GM20431 (cell line): Measurements from ENCODE around the gene LIPC.

ENCODE experiments used
- in situ Hi-C: fragments of 300-500 bp; cut with MseI, MboI; formaldehyde crosslinking; loops from one replicate; pipeline ENCODE4 v1.15.0; 2020; ENCODE audit warnings: low sequenced_read_pairs; ENCODE audit not compliant: unreplicated experiment

Gene LIPC

DNA sequence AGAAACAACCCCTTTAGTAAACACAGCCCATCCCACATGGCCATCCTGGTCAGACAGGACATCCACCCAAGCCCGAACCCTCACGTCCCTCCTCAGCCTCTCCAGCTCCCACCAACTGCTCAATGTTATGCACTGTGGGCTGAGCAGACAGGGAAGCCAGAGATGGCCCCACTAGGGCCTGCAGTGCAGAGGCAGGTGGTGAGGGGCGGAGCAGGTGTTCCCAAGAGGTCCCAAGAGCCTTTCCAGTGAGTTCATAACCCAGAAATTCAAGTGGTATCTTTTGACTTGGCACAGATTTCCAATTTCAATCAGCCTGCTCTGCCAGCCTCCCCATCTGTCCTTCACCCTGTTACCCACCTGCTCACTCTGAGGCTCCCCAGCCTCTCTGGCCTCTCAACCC lies 130.3 kb downstream of the LIPC start:
- in situ Hi-C loops = no loop called here

DNA sequence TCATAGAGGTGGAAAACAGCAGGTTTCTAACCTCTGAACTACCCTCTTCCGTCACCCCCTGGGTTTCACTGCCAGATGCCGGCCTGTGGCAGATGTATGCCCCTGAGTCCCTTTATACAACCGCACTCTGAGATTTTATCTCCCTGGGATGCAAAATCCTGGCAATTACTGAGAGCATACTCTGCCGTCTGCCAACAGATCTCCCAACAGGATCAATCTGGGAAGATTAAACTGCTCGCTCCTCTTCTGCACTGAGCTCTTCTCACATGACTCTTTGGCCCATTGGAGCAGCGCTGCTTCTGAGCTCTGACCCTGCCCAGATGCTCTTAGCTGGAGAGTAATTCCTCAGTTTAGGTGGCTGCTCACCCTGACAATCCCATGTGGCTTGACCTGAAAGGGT lies 133.2 kb downstream of the LIPC start:
- in situ Hi-C loops = no loop called here

DNA sequence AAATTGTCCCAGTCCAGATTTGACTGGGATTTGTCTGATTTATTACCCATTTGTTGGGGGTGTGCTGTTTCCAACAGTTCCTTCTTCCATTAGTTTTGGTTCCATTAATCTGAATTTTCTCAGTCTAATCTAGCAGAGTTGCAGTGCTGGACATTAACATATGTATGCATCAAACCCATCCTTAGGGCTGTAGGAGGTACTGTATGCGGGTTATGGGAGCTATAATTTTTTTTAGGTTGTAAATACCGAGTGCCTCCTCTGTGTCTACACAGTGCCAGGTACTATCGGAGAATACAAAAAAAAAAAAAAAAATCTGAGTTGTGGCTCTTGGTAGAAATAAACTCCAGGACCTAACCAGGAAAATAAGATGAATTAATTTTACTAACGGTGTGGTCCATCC lies 133.8 kb downstream of the LIPC start:
- in situ Hi-C loops = no loop called here

DNA sequence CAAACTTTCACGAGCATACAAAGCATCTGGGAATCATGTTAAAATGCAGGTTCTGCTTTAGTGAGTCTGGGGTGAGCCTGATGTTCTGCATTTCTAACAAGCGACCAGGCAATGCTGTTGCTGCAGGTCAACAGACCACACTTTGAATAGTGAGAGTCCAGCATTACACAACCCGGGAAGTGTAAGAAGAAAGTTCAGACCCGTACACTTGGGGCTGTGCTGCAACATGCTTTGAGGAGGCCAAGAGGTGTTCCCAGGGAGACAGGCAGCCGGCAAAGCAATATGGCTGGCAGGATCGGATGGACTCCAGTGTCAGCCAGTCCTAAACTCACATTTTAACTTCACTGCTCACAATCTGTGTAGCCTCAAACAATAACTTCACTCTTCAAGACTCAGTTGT lies 134.2 kb downstream of the LIPC start:
- in situ Hi-C loops = no loop called here

DNA sequence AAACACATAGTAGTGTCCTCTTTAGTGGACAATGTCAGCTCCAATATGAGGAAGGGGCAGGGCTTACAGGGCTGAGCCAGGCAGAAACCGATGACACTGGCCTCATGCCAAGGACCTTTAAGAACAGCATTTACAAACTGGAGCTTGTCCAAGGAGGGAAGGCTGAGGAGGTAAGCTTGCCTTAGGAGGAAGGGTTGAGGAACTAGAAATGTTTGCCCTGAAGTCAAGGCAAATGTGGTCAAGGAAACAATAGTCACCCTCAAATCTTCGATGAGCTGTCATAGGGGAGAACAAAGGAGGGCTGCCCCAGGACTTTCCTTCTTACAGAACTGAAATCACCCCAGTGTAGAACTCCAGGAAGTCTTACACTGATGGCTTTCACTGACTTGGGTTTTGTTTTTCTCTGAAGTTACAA lies 136.4 kb downstream of the LIPC start:
- in situ Hi-C loops = no loop called here

DNA sequence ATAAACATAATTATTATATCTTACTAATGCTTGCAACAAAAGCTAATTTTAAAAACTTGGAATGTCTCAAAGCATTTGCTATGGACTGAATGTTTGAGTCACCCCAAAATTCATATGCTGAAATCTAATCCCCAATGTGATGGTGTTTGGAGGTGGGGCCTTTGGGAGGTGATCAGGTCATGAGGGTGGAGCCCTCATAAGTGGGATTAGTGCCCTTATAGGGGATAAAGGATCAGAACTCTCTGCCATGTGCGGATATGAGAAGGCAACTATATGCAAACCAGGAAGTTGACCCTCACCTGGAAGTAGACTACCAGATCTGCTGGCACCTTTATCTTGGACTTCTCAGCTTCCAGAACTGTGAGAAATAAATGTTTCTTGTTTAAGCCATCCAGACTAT lies 137.7 kb downstream of the LIPC start:
- in situ Hi-C loops = no loop called here

DNA sequence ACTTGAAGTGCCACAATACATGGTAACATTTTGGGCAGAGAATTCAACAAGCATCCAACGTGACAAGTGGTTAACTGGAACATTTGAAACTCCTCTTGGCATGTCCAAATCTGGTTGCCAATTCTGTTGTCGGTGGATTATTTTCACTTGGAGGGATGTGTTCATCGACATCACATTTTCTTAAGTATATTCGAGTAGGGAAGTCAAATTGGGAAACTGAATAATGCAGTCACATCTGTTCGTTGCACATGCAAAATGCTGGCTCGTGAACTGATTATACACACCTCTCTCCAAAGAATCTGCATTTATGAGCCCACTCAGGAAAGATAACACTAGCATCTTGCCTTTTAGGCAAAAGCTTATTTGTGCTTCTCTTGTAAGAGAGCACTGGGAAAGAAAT lies 139.7 kb downstream of the LIPC start:
- in situ Hi-C loops = no loop called here

DNA sequence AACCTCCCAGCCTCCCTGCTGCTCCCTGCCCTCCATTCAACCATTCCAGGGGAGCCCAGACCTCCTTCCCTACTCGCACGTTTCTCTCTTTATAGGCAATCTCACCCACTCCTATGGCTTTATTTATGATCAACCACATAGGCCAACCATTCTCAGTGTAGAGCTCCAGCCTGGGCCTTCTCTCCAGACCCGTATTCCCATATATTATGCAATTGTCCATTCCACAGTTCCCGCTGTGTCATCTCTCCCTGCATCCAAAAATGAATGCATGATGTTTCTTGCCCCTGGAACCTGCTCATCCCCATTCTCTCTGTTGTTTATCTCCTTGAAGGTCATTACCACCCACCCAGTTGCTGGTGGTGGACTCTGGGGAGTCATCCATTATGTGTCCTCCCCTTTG lies 140.7 kb downstream of the LIPC start:
- in situ Hi-C loops = no loop called here

DNA sequence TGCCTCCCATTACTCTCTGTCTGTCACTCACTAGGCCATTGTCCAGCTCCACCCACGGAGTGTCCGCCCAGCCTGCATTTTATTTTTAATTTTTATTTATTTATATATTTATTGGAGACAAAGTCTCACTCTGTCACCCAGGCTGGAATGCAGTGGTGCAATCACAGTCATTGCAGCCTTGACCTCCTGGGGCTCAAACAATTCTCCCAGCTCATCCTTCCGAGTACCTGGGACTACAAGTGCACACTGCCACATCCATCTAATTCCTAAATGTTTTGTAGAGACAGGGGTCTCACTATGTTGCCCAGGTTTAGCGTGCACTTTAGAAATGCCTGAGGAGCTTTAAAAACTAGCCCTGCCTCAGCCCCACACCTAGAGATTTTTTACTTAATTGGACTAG lies 141.5 kb downstream of the LIPC start:
- in situ Hi-C loops = no loop called here

DNA sequence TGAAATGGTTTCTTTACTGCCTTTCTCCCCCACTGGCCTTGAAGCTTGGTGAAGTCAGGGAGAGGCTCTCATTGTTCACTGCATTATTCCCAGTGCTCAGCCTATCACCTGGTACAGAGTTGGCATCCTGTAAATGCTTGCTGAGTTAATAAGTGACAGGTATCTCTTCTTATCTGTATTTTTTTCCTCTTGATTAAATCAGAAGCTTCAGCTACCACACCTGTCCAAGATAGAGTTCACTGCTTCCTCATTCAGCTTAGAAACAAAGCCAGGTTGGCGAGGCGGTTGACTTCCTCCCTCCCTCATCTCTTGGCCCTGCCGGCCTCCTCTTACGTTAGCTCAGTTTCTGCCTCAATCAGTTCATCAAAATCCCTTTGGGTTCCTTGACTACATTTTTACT lies 142.8 kb downstream of the LIPC start:
- in situ Hi-C loops = no loop called here

DNA sequence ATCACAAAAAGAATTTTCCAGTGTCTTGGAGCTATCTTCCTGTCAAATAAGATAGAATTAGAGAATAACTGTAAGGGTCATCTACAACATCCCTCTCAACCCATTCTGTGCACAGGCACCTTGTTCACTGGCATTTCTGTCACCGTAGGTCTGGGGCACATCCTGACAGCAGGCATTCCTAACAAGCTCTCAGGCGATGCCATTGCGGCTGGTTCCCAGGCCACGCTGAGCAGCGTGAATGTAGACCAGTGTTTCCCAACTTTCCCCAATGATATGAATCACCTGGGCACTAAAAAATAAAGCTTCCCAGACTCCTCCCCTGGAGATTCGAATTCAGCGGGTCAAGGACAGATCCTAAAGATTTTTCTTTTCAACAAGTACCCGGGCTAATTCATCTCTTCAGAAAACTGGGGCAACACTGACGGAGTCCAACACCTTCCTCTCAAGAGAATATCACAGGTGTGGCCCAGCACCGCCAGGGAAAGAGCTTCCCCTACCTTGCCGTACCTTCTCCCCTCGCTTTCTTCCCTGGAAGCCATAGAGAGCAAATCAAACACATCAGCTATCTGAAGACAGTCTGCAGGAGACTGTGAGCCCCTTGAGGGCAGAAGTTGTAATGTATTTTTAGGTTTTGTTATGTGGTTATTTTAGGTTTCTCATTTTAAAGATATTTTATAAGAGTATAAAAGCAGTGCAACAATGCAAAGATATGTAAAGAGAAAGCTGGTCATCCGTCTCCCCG lies 143.4 kb downstream of the LIPC start:
- in situ Hi-C loops = no loop called here

DNA sequence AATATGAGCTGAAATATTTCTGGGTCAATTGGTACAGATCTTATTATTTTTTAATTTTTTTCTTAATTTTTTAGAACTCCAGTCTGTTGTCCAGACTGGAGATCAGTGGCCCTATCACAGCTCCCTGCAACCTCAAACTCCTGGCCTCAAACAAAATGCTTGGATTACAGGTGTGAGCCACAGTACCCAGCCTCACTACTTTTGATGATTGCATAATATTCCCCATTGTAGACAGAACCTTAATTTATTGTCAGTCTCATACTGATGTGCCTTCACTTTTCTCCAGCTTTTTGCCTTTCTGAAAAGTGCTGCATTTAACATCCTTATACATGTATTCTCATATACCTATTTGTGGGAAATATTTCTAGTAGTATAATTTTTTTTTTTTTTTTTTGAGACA lies 144.9 kb downstream of the LIPC start:
- in situ Hi-C loops = no loop called here

DNA sequence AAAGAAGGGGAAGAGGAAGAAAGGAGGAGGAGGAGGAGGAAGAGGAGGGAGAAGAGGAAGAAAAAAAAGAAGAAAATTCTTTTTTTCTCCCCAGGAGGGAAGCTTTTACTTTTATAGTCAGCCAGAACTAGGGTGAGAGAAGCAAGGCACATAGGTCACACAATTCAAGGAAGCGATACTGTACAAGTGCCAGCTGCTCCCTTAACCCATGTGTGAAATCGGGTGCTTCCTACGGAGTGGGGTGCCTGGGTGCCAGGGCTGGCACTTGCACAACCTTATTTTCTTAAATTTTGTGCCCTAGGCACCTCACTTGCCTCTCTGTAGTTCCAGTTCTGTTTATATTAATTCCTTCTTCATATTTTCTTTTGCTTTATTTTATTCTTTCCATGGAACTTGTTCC lies 150.4 kb downstream of the LIPC start:
- in situ Hi-C loops = no loop called here

DNA sequence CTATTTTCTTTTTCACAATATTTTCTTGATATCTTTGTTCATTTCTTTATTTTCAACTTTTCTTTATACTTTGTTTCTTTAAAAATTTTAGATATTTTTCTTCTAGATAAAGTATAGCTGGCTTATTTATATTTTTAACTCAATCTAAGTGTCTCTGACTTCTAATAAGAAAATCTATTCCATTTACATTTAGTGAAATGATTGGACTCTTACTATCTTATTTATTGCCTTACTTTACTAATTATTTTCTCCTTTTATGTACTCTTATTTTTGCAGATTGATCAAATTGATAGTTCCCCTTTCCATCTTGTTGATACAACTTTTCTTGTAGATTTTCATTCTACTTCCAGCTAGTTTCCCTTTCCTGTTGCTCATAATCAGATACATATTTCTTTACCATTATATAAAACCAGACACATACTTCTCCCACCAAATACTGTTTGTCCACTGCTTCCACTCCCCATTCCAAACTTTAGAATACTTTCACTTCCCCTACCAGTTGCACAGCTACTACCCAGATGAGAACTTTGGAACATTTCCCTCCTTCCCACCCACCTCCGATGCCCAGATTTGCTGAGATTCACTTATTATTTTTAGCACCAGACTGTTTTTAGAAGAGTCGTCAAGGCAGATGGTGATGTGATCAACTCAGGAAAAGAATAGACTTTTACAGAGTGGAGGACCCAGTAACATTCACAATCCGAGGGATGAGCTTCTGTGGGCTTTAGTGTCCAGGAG lies 151.5 kb downstream of the LIPC start:
- in situ Hi-C loops = no loop called here

DNA sequence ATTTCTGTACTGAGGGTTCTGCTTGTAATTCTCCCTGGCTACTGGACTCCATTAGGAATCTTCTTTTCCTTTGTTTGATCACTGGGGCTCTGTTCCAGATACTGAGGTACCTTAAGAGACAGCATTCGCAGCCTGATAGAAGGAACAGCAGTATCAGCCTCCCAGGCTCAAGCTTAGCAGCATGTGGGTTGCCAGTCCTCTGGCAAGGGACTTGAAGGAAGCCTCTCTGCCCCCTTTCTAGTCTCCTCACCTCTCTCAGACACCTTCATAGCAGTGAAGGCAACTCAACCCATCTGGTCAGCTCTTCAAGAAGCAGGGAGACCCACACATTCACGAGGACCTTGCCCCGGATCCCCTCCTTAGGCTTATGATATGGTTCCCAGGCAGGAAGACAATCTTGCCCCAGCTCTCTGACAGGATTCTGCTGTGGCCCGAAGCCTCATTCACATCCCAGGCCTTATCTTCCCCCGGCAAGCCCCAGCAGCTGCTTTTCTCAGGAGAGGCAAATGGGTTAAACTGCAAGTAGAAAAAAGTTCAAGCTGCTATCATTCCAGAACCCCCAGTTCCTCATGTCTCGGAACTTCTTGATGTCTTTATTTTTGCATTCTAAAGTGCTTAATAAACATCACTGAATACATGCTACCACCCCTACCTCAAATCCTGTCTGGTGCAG lies 153.1 kb downstream of the LIPC start:
- in situ Hi-C loops = no loop called here

DNA sequence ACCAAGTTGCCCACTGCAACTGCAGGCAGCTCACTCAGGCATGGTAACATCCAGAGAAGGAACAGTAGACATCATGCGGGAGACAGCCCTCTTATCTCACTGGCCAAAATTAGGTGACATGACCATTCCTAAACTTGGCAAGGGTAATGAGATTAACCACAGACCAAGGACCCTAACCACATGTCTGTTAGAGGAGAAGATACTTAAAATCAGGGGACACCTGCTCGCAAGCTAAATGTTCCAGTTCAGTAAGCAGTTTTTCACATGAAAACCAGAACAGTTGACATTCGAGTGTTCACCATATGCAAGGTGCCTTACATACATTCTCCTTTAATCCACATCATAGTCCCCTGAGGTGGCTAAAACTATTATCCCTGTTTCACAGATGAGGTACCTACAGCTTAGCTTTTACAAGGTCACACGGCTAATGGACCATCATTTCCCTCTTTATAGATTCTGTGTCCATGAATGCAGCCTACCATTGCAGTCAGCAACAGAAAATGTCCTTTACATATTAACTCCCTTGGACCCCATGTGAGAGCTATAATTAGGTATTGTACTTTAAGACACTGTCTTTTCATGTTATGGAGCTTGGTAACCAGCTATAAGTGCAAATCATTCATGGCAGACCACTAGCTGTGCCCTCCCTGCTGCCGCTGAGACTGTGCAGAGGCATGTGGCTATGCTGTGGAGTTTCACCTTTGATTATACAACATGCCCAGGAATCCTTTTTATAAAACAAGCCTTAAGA lies 154.1 kb downstream of the LIPC start:
- in situ Hi-C loops = no loop called here

DNA sequence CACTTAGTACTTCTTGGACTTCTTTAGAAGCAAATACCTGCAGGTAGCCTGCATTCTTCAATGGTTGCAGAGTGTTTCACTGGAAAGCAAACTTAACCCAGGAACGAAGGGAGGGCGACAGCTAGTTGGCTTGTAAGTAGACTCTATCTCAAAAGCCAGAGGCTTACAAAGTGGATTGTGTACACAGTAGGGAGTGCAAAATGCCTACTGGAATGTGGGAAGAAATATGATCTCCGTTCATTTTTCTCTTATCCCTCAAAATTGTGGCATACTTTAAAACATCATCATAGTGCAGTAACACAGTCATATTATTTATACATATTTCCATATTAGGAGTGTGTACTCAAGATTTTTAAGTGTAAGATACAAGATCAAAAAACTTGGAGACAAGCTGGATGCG lies 155.7 kb downstream of the LIPC start:
- in situ Hi-C loops = no loop called here

DNA sequence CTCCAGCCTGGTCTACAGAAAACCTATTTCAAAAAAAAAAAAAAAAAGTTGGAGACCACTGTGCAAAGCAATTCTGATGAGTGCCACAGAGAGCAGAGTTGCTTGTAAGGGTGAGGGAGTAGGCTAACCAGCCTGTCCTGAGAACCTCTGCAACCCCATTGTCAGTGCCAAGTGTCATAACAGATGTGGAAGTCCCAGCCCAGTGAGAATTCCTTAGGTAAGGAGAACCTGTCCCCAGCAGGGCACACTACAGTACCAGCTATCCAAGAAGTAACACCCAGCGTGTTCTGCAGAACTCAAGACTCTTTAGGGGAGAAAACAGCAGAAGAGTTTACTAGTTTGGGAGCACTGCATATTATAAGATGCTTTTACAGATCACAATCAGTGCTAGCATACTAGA lies 156.3 kb downstream of the LIPC start:
- in situ Hi-C loops = no loop called here

DNA sequence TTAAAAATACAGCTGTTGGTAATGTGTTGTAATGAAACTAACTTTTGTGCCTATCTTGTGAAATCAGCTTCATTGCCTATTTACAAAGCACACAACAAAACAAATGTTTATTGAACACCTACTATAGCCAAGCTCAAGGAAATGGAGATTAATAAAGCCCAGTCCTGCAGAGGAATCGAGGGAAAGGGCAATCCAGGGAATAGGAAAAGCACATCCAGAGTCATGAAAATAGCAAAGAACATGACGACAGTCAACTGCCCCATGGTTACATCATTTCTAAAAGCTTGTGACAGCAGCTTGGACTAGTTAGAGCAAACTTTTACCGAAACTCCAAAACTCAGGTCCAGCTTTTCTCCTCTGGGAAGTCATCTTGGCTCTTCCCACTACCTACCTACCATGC lies 157.3 kb downstream of the LIPC start:
- in situ Hi-C loops = no loop called here

DNA sequence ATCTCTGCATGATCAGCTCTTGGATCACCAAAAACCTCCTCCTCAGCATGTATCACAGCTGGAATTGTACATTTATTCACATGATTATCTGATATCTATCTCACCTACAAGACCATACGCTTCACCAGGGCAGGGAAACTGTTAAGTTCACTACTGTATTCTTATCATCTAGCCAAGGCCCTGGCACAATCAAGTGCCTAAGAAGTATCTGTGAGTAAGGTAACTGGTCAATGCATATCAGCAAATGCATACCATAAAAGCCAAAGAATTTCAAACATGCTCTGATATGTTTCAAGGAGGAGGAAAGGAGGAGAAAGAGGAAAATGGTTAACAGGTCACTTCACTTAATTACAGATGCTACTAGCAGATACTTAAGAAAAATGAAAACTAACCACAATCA lies 158.4 kb downstream of the LIPC start:
- in situ Hi-C loops = no loop called here

DNA sequence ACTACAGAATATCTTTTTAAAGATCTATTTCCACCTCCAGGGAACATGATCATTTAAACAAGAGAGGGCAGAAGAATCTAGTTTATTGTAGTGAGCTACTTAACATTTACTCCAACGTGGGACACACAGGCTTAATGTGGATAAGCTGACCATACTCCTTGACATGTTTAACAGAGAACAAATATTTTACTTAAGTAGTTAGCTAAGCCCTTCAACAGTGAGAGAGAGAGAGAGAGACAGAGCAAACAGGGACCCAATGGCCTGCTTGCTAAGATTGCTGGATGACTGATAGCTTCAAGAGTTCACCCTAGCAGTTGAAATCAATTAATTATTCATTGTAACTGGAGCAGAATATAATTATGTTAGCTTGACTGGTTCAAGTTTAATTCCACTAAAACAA lies 159.1 kb downstream of the LIPC start:
- in situ Hi-C loops = no loop called here
